SK-N-SH treated with all-trans-retinoic acid at 6 μM for 48 hours (cell line): ENCODE data around the gene FAHD2A.
"Not testable (repeated sequence)": the region's sequence is repeated elsewhere in the genome, so short reads cannot be mapped to it uniquely, and the experiment has no call there.

Experiments used
- CREB5 ChIP-seq: fragments of 250-450 bp; sonication (Bioruptor Pico); IDR thresholded peaks from 2 replicates; pipeline ENCODE4 v1.5.1; 2020; ENCODE audit warnings: low read depth, mild to moderate bottlenecking, moderate library complexity
- CSDC2 ChIP-seq: fragments of 250-450 bp; sonication (Bioruptor Pico); IDR thresholded peaks from 2 replicates; pipeline ENCODE4 v1.5.0; 2020; ENCODE audit warnings: mild to moderate bottlenecking, moderate library complexity
- OSR1 ChIP-seq: fragments of 250-450 bp; sonication (Bioruptor Pico); IDR thresholded peaks from 2 replicates; pipeline ENCODE4 v1.8.0; 2022; ENCODE audit warnings: moderate library complexity, mild to moderate bottlenecking, inconsistent platforms
- PATZ1 ChIP-seq: fragments of 250-450 bp; sonication (Bioruptor Pico); IDR thresholded peaks from 2 replicates; pipeline ENCODE4 v1.8.0; 2020; ENCODE audit warnings: mild to moderate bottlenecking, moderate library complexity, borderline replicate concordance
- POU6F1 ChIP-seq: fragments of 250-450 bp; sonication (Bioruptor Pico); IDR thresholded peaks from 2 replicates; pipeline ENCODE4 v1.8.0; 2021; ENCODE audit warnings: low read depth, mild to moderate bottlenecking, moderate library complexity, borderline replicate concordance
- TCF4 ChIP-seq: fragments of 250-450 bp; sonication (Bioruptor Pico); IDR thresholded peaks from 2 replicates; pipeline ENCODE4 v1.8.0; 2021; ENCODE audit warnings: mild to moderate bottlenecking, moderate library complexity, borderline replicate concordance
- TOX ChIP-seq: fragments of 250-450 bp; sonication (Bioruptor Pico); IDR thresholded peaks from 2 replicates; pipeline ENCODE4 v1.8.0; 2021; ENCODE audit warnings: mild to moderate bottlenecking, moderate library complexity, borderline replicate concordance
- TSHZ2 ChIP-seq: fragments of 250-450 bp; sonication (Bioruptor Pico); IDR thresholded peaks from 2 replicates; pipeline ENCODE4 v1.5.0; 2020; ENCODE audit warnings: mild to moderate bottlenecking, moderate library complexity
- ZFP3 ChIP-seq: fragments of 250-450 bp; sonication (Bioruptor Pico); IDR thresholded peaks from 2 replicates; pipeline ENCODE4 v1.5.0; 2020; ENCODE audit warnings: mild to moderate bottlenecking, moderate library complexity
- ZFP30 ChIP-seq: fragments of 450-650 bp; formaldehyde crosslinking; IDR thresholded peaks from 2 replicates; pipeline ENCODE4 v1.5.0; 2022; ENCODE audit warnings: mild to moderate bottlenecking, moderate library complexity
- ZNF565 ChIP-seq: fragments of 450-650 bp; formaldehyde crosslinking; conservative IDR thresholded peaks from 2 replicates; pipeline ENCODE4 v1.5.0; 2020; ENCODE audit warnings: low read depth, mild to moderate bottlenecking, moderate library complexity
- ZNF8 ChIP-seq: fragments of 450-650 bp; formaldehyde crosslinking; IDR thresholded peaks from 2 replicates; pipeline ENCODE4 v1.5.0; 2020; ENCODE audit warnings: mild to moderate bottlenecking, moderate library complexity

GRCh38 chr2:95355486-95355885 lies 47.0 kb upstream of the FAHD2A start:
- TF ChIP-seq OSR1 (CRISPR knock-in tag); ZNF565 (CRISPR knock-in tag); TSHZ2 (CRISPR knock-in tag); ZFP3; TCF4; PATZ1 (CRISPR knock-in tag); TOX; ZNF8 (CRISPR knock-in tag); CREB5 (CRISPR knock-in tag); ZFP30 (CRISPR knock-in tag); CSDC2 (CRISPR knock-in tag); POU6F1: not testable (repeated sequence)
